ENCODE data around the gene RBP3.

Gene RBP3

GRCh38 chr10:47350671-47351640 is 2.8 kb downstream of the RBP3 start:
- no peak for DNase-seq (ENCODE audit: low read depth in 1 of 2, low spot score in 1 of 2)
- Histone ChIP-seq H3K4me3 (replicated peaks; ENCODE audit: insufficient read depth, low read length) (no peak overlapping the region), H3K27me3 (ENCODE audit: insufficient read depth, poor library complexity, severe bottlenecking) (no peaks in the 10 kb centered on the region), H3K27ac (replicated peaks) (no peak overlapping the region)
- TF ChIP-seq POLR2AphosphoS5 (IDR thresholded peaks at IDR 0.05; ENCODE audit: low read depth) (no peak), CTCF (IDR thresholded peaks at IDR 0.05; ENCODE audit: insufficient read depth, low read length) (no peak), SPI1 (IDR thresholded peaks at IDR 0.05; ENCODE audit: borderline replicate concordance, low read depth) (no peak), GABPA (IDR thresholded peaks at IDR 0.05; ENCODE audit: low read depth) (no peak)
- TF ChIP-seq, protein P1, sequence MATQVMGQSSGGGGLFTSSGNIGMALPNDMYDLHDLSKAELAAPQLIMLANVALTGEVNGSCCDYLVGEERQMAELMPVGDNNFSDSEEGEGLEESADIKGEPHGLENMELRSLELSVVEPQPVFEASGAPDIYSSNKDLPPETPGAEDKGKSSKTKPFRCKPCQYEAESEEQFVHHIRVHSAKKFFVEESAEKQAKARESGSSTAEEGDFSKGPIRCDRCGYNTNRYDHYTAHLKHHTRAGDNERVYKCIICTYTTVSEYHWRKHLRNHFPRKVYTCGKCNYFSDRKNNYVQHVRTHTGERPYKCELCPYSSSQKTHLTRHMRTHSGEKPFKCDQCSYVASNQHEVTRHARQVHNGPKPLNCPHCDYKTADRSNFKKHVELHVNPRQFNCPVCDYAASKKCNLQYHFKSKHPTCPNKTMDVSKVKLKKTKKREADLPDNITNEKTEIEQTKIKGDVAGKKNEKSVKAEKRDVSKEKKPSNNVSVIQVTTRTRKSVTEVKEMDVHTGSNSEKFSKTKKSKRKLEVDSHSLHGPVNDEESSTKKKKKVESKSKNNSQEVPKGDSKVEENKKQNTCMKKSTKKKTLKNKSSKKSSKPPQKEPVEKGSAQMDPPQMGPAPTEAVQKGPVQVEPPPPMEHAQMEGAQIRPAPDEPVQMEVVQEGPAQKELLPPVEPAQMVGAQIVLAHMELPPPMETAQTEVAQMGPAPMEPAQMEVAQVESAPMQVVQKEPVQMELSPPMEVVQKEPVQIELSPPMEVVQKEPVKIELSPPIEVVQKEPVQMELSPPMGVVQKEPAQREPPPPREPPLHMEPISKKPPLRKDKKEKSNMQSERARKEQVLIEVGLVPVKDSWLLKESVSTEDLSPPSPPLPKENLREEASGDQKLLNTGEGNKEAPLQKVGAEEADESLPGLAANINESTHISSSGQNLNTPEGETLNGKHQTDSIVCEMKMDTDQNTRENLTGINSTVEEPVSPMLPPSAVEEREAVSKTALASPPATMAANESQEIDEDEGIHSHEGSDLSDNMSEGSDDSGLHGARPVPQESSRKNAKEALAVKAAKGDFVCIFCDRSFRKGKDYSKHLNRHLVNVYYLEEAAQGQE (IDR thresholded peaks at IDR 0.05; ENCODE audit: insufficient replicate concordance, low read depth): no peak

- H3K27ac ChIP-seq (replicated peaks): no peak overlapping the region
- no peak for TF ChIP-seq GABPA (IDR thresholded peaks at IDR 0.05; ENCODE audit: low read depth)
- no peak for TF ChIP-seq SPI1 (IDR thresholded peaks at IDR 0.05; ENCODE audit: borderline replicate concordance, low read depth)
- no peak for TF ChIP-seq POLR2AphosphoS5 (IDR thresholded peaks at IDR 0.05; ENCODE audit: low read depth)
- TF ChIP-seq, protein P1 (IDR thresholded peaks at IDR 0.05; ENCODE audit: insufficient replicate concordance, low read depth): no peak
- no peak for TF ChIP-seq CTCF (IDR thresholded peaks at IDR 0.05; ENCODE audit: insufficient read depth, low read length)
- no peak for DNase-seq (ENCODE audit: low read depth in 1 of 2, low spot score in 1 of 2)
- H3K27me3 ChIP-seq (ENCODE audit: insufficient read depth, poor library complexity, severe bottlenecking): no peaks in the 10 kb centered on the region
- no peak overlapping the region for H3K4me3 ChIP-seq (replicated peaks; ENCODE audit: insufficient read depth, low read length)
Measured at GRCh38 chr10:47351899-47352815, 4.0 kb downstream of the RBP3 start.

DNA sequence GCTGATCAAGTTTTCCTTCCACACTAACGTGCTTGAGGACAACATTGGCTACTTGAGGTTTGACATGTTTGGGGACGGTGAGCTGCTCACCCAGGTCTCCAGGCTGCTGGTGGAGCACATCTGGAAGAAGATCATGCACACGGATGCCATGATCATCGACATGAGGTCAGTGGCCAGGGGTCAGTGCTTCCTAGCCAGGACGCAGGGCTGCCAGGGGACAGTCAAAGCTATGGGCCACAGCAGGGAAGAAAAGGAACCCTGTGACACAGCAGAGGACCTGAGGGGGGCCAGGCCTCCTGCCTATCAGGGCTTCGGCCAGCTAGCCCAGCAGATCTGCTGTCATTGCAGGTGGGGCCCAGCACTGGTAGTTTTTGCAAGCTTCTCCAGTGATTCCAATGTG is 5.2 kb downstream of the RBP3 start:
- TF ChIP-seq GABPA (IDR thresholded peaks at IDR 0.05; ENCODE audit: low read depth) (no peak), POLR2AphosphoS5 (IDR thresholded peaks at IDR 0.05; ENCODE audit: low read depth) (no peak), SPI1 (IDR thresholded peaks at IDR 0.05; ENCODE audit: borderline replicate concordance, low read depth) (no peak)
- DNase-seq (ENCODE audit: low read depth in 1 of 2, low spot score in 1 of 2): no peak
- no peak overlapping the region for H3K27ac ChIP-seq (replicated peaks)
- H3K27me3 ChIP-seq (ENCODE audit: insufficient read depth, poor library complexity, severe bottlenecking): no peaks in the 10 kb centered on the region
- no peak overlapping the region for H3K4me3 ChIP-seq (replicated peaks; ENCODE audit: insufficient read depth, low read length)

GRCh38 chr10:47354165-47354564 is 6.0 kb downstream of the RBP3 start:
- no peak for DNase-seq (ENCODE audit: low read depth in 1 of 2, low spot score in 1 of 2)
- H3K27me3 ChIP-seq (ENCODE audit: insufficient read depth, poor library complexity, severe bottlenecking): no peaks in the 10 kb centered on the region
- TF ChIP-seq POLR2AphosphoS5 (IDR thresholded peaks at IDR 0.05; ENCODE audit: low read depth) (no peak), SPI1 (IDR thresholded peaks at IDR 0.05; ENCODE audit: borderline replicate concordance, low read depth) (no peak), CTCF (IDR thresholded peaks at IDR 0.05; ENCODE audit: insufficient read depth, low read length) (no peak), GABPA (IDR thresholded peaks at IDR 0.05; ENCODE audit: low read depth) (no peak)
- TF ChIP-seq, protein P1 (IDR thresholded peaks at IDR 0.05; ENCODE audit: insufficient replicate concordance, low read depth): no peak
- H3K27ac ChIP-seq (replicated peaks): no peak overlapping the region
- H3K4me3 ChIP-seq (replicated peaks; ENCODE audit: insufficient read depth, low read length): no peak overlapping the region
